GM12875 (cell line): Measurements from ENCODE around the gene ZBTB20.

Experiments
- H3K4me3 ChIP-seq: one replicate; pipeline ENCODE4 v1.5.1; 2011; ENCODE audit warnings: low read depth, low read length, control low read depth
- CTCF ChIP-seq: IDR thresholded peaks from 2 replicates; pipeline ENCODE4 v1.5.1; 2011; ENCODE audit warnings: low read depth, mild to moderate bottlenecking, control low read depth, inconsistent platforms, low read length, moderate library complexity, borderline replicate concordance; ENCODE audit not compliant: insufficient read depth

Gene ZBTB20

DNA sequence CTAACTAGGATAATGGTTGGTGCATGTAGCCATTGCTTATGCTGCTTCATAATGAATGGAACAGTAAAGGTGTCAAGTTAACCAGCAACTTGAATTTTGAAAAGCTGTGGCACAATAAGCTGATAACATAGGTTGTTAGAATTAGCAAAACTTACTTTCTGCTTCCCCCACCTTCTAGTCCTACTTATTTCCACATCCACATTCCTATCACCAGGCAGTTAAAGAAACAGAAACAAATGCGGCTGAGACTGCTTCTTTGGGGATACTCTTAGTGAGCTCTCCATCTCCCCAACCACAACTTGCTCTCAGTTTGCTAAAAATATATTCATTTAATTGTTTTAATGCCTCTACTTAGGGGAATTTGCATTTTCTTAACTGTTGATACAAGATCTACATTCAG is 638.1 kb downstream of the ZBTB20 start:
- H3K4me3 ChIP-seq: no peak overlapping the region
- no peak for TF ChIP-seq CTCF

GRCh38 chr3:114508208-114508607 is 638.9 kb downstream of the ZBTB20 start:
- no peak for TF ChIP-seq CTCF
- no peak overlapping the region for H3K4me3 ChIP-seq

DNA sequence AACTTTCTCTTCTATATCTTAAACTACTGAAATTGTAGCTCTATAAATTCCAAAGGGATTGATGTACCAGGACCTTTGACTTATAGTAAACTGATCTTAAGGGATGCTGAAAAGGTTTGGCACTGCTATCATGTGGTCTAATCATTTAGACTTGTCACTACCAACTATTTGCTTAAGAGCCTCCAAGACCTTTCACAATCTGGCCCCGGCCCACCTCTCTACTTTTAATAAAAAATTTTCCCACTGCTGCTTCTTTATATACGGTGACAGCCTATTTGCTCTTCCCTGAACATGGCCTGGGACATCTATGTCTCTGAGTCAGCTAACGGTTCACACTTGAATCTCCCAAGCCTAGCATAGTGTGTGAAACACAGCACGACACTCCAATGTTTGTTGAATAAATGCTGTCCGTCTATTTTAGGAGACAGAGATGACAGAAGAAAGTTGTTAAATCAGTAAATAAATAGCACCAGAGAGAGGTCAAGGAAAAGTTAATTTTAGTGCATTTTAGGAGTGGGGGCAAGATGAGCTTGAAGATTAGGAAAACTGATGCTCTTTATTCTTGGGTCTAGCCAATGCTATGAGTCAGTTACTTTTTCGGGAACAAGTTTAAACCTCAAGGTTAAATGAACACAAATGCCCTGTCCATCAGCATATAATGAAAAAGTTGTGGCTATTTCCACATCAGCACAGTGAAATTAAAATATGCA is 640.3 kb downstream of the ZBTB20 start:
- H3K4me3 ChIP-seq: no peak overlapping the region
- TF ChIP-seq CTCF: no peak

DNA sequence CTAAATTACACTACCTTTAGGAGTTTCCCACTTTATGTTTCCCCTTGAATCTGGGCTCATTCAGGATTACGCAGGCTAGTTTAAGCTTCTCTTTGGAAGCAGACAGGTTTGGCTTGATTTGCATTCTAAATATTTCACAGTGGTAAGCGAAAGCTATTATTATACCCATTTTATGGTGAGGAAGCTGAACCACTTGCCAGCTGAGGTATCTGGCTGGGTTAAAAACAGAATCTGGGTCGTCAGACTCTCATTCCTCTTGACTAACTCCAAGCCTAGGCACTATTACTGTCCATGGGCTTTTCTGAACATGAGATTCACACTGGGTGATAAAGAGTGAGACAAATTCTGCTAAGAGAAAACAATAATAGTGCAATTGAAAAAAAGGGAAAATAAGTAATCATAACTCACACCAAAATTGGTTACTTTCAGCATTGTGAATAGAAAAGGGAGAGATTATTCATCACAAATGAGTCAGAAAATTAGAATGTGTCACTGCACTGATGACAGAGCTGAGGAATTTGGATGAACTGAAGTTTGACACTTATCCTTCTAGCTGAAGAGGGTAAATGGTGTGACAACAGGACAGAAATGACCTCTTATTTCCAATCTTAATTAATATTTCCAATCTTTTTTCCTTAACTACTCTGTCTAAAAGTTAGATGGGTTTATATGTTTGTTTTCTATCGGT is 642.0 kb downstream of the ZBTB20 start:
- H3K4me3 ChIP-seq: no peak overlapping the region
- TF ChIP-seq CTCF: no peak

GRCh38 chr3:114502204-114502603 is 644.9 kb downstream of the ZBTB20 start:
- no peak overlapping the region for H3K4me3 ChIP-seq
- no peak for TF ChIP-seq CTCF

GRCh38 chr3:114499976-114500375 is 647.1 kb downstream of the ZBTB20 start:
- H3K4me3 ChIP-seq: no peak overlapping the region
- no peak for TF ChIP-seq CTCF
